GM13977 (cell line): ENCODE data around the gene KCNIP4.

Experiments
- DNase-seq: peaks from one replicate; pipeline ENCODE4 v3.0.0; 2012; ENCODE audit warnings: low spot score
- in situ Hi-C: fragments of 300-500 bp; cut with MboI; formaldehyde crosslinking; loops from one replicate; pipeline ENCODE4 v1.12.0; 2022; ENCODE audit warnings: low sequenced_read_pairs, low pct_unique_long_range_greater_than_20kb, mixed read lengths, inconsistent platforms; ENCODE audit not compliant: unreplicated experiment
- TF ChIP-seq, protein P1 (sequence below): IDR thresholded peaks from 2 replicates; pipeline ENCODE4 v1.5.1; 2012; ENCODE audit warnings: mild to moderate bottlenecking, control low read depth; ENCODE audit not compliant: insufficient read depth; ENCODE audit errors: extremely low read depth, missing control alignments

KCNIP4 gene

DNA sequence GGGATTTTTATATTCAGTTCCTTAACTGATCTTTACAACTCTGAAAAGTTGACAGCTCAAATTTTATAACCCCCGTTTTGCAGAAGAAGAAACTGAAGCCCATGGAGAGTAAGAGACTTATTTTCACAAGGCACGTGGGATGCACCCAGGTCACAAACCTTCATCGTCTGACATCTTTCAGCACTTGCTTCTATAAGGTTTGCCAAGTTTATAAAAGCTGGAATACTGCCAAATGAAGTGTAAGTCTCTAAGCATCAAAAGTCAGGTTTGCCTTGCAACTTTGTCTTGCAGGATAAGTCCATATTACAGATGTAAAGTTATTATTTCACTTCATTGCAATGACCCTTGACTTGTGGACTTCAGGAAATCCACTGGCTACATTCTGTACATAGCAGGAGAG lies 6.3 kb upstream of the KCNIP4 start:
- no peak for DNase-seq
- TF ChIP-seq, protein P1, sequence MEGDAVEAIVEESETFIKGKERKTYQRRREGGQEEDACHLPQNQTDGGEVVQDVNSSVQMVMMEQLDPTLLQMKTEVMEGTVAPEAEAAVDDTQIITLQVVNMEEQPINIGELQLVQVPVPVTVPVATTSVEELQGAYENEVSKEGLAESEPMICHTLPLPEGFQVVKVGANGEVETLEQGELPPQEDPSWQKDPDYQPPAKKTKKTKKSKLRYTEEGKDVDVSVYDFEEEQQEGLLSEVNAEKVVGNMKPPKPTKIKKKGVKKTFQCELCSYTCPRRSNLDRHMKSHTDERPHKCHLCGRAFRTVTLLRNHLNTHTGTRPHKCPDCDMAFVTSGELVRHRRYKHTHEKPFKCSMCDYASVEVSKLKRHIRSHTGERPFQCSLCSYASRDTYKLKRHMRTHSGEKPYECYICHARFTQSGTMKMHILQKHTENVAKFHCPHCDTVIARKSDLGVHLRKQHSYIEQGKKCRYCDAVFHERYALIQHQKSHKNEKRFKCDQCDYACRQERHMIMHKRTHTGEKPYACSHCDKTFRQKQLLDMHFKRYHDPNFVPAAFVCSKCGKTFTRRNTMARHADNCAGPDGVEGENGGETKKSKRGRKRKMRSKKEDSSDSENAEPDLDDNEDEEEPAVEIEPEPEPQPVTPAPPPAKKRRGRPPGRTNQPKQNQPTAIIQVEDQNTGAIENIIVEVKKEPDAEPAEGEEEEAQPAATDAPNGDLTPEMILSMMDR, result no peak
- in situ Hi-C loops, result no loop called here

DNA sequence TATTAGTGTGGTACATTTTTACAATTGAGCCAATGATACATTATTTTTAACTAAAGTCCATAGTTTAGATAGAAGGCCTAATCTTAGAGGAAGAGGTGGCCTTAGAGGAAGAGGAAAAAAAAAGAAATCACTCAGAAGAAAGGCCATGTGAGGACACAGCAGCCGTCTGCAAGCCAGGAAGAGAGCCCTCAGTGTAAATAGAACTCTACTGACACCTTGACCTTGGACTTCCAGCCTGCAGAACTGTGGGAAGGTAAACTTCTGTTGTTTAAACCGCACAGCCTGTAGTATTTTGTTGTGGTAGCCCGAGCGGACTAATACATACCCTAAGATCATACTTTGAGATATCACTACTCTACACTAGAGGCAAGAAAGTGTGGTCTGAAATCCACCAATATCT lies 5.1 kb upstream of the KCNIP4 start:
- in situ Hi-C loops, result no loop called here
- DNase-seq, result no peak
- TF ChIP-seq, protein P1, result no peak

DNA sequence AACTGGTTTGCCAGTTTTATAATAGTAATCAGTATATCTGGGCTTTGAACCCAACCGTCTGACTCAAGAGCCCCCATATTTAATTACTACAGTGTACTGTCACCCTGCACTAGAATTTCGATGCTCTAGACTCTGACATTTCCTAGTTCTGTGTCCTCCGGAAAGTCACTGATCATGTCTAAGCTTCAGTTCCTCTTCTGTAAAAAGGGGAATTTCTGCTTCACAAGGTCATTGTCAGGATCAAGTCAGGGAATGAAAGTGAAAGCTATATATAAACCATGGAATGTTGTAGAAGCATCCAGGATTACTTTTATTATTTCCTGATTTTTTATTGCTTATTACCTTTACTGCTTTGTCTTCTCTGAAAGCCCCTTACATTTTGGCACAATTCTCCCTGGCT lies 4.0 kb upstream of the KCNIP4 start:
- TF ChIP-seq, protein P1, result no peak
- in situ Hi-C loops, result no loop called here
- no peak for DNase-seq

DNA sequence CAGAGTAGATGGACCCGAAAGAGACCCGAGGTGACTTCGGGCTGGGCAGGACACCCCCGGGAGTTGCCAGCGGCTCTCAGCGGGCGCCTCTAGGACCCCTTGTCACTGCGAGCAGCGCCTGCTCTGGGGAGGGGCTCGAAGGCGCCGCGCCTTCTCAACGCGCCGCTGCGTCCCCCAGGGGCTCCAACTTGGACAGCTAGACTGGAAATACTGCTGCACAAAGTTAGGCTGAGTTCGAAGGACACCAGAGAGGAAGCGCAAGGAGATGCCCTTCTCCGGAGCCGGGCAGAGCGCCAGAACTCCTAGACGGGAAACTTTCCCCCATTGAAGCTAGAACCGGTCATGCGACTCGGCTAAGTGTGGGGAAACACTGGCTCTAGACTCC lies 493 bp upstream of the KCNIP4 start:
- no peak for DNase-seq
- in situ Hi-C loops, result no loop called here
- TF ChIP-seq, protein P1, result no peak

DNA sequence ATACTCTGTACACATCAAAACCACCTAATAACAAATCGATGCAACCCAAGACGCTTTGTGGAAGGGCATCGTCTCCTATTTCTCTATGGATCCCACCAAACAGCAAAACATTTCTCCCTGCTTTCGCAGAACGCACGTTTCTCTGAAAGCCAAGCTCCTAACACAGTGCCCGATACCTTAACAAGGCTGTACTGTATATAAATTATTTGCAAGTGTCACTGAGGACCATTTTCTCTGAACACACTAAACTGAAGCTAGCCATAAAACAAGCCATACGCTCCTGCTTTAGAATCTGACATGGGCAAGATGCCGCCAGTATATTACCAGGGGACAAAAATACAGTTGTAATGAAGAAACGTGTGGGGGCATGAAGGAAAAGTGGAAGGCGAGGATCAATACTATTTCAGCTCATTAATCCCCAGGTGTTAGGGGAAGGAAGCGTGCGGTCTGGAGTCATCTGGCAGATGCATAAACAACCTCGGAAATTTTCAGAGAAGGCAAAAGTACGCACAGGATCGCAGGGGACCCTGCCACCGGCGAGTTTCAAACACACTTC lies 703 bp downstream of the KCNIP4 start:
- TF ChIP-seq, protein P1, result no peak
- no peak for DNase-seq
- in situ Hi-C loops, result no loop called here

DNA sequence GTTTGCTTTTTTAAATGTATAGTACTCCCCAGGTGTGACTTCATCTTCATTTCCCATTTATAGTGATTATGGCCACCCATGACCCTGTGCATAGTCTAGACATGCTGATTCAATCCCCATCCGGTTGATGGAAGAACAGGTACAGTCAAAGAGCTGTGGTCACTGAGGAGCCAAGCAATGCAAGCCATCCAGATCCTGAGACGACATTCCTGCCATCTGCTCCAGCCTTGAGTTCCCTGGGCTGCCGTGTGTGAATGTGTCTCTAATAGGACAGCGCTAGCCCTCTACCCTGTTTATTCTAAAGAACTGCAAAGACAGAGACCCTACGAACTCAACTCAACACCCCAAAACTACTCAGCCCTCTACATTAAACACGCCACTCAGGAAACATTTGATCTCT lies 1.7 kb downstream of the KCNIP4 start:
- in situ Hi-C loops, result no loop called here
- no peak for DNase-seq
- TF ChIP-seq, protein P1, result no peak
